ENCODE measurements around the gene KRT83. TPM values are rescaled to one million over a fixed set of nuclear protein-coding genes. Genes with fewer than 3 reads are reported as not detected.
"Not testable (repeated sequence)": the region's sequence is repeated elsewhere in the genome, so short reads cannot be mapped to it uniquely, and the experiment has no call there.

The KRT83 gene
- total RNA-seq, 1 donor from 2014 or later = not detected

DNA sequence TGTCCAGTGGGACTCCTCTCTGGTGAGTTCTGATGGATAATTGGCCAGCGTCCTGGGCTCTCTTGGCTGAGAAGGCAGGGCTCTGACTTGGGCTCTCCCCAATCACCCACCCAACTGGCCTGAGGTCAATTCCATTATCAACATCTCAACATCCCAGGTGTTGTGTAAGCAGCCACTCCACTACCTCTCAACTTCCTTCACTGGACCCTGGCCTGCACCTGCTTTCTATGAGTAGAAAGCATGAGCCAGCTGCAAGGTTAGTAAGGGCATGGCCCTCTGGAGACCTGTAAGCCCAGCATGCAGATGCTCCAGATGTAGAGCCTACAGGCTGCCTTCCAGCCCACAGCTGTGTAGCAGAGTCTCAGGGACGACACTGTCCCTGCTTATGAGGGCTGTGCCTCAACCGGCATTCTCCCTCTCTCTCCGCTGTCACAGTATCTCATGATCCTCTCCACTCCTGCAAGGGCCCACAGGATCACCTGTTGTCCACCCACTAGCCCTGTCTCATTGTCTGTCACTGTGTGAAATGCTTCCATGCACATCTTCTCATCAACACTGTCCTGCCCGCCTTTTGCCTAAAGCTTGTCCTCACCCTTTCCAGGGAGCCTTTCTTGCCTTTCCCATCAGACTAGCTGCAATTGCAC, 24.5 kb downstream of the KRT83 start:
- intact Hi-C loops (cut with DNase I) = no loop called here
- peak; percentile 53 for DNase-seq (ENCODE audit: low spot score)

DNA sequence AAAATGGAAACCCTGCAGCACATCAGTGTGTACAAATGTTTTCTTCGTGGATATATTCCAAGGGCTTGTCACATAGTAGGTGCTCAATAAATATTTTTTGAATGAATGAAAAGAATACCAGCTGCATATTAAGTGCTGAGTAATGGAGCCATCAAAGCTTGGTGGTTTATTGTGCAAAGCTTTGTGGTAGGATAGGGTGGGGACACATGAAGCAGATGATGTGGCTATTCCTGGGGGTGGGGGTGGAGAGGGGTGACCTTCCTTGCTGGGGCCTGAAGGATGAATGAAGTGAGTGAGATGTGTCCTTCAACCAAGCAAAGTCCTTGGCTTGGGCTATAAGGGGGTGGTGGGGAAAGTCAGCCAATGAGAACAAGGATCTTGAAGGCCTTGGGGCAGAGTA, 25.5 kb downstream of the KRT83 start:
- intact Hi-C loops (cut with DNase I) = no loop called here
- peak; percentile 14 for DNase-seq (ENCODE audit: low spot score)

DNA sequence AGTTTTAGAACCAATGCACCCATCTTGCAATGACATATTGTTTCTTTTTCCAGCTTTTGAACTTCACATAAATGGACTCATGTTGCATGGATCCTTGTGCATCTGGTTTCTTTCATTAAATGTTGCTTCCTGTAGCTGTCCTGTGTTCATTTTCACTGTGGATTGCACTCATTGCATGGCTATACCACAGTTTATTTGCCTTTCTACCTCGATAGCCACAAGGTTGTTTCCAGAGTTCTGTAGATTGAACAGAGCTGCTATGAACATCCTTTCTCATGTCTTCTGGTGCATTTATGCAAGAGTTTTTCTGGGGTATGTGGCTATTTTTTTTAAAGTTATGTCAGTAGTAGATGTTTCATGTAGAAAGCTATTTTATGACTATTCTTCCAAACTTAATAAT, 26.4 kb downstream of the KRT83 start:
- DNase-seq (ENCODE audit: low spot score) = no peak
- intact Hi-C loops (cut with DNase I) = no loop called here

DNA sequence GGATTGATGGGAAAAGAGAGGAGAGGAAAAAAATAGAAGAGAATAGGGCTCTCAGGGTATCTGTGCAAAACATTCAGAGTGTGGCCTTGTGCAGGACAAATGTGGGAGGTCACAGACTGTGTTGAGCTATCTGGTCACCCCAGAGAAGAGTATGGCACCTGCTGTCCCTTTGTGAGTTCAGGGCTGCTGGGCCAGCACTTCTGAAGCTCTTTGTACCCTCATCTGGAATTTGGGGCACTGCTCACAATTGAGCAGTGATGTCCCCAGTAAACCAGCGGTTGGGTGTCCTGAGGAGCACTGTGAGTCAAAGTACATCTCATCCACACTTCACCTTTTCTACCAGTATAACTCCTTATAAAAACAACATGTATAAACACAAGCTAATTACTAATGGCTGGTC, 27.3 kb downstream of the KRT83 start:
- intact Hi-C loops (cut with DNase I) = no loop called here
- peak; percentile 33 for DNase-seq (ENCODE audit: low spot score)

DNA sequence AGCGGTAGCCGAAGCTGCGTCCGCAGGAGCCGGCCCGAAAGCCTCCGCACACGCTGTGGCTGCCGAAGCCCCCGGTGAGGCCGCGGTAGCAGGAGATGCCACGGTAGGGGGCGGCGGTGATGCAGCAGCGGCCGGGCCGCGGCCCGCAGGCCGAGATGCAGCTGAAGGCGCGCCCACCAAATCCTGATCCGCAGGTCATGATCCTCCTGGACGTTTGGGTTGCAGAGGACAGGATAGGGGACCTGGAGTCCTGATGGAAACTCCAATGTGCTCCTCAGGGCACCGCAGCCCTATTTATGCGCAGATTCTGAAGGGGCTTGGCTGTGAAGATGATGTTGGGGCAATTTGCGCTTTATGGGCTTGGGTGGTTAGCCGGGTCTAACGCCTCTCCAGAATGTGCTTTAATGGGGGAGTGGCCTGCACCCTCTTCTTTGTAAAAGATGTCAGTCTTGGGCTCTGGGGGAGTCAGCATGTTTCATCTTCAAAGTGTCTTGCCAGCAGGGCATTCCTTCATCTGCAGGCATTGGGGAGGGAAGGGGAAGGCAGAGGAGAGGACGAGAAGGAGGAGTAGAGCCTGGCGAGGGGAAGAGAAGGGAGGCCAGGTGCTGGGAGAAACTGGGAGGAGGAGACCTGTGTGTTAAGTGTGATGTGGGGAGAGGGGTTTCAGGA, 29.8 kb downstream of the KRT83 start, which contains the start of gene KRT81:
Gene KRT81 (minus strand): TSS at position 268 of the 669 bp plus-strand sequence. CDS start 69 bp downstream, at position 199.
- peak; percentile 29 for DNase-seq (ENCODE audit: low spot score)
- intact Hi-C loops (cut with DNase I) = no loop called here

DNA sequence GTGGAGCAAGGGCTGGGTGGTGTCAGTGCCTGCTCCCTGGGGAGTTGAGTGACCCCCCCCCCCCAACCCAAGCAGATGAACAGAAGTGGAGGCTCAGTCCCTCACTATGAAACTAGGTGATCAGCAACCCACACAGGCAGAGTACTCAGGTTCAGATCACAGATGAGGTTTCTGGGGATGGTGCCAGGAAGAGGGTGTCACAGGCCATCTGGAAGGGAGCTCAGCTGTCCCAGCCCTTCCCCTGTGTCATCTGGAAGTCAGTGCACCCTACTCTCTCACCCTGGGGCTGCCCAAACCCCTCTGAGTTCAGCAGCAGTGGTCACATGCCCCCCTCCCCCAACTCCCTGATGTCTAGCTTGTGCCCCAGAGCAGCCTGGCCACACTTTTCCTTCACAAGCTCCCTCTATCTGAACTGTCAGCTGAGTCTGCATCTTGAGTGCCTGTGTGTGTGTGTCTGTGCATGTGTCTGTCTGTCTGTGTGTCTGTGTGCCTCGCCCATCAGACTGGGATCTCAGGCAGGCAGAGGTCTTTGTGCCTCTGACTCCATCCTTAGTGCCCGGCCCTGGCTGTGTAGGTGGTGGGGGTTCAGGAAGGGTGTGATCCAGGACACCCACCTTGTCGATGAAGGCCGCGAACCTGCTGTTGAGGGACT, 30.6 kb downstream of the KRT83 start:
- DNase-seq (ENCODE audit: low spot score); intact Hi-C loops (cut with DNase I): not testable (repeated sequence)

DNA sequence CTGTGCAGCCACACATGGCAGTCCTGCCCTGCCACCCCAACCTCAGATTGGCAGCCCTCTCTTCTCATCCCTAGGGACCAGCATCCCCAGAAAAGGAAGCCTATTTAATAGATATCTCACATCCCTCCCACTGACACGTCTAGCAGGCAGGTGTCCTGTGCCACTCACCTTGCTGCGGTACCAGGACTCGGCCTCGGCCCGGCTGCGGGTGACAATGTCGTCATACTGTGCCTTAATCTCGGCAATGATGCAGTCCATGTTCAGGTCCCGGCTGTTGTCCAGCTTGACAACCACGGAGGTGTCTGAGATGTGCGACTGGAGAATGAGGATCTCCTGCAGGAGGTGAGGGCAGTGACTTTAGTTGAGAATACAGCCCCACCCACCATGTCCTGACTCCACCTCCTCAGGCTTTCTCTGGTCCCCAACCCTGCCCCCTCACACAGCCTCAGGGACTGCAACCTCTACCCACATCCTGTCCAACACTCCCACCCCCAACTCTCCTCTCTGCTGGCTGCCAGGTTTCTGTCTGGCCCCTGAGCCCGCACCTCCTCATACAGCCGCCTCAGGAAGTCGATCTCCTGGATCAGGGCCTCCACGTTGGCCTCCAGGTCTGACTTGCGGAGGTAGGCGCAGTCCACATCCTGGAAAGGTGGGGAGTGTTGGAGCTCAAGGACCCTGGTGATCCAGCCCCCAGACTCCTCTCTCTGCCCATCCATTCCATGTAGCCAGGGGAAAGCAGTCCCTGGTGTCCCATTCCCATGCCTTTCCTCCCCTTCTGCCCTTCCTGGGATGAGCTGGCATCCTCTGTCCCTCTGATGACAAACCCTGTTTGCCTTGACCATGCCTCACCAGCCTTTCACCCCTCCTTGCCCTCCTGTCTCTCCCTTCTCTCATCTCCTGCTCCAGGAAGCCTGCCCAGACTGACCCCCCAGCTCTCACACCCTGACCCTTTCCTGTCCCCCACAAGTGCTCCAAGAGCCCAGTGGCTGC, 33.1 kb downstream of the KRT83 start:
- peak; percentile 44 for DNase-seq (ENCODE audit: low spot score)
- intact Hi-C loops (cut with DNase I) = not testable (repeated sequence)

DNA sequence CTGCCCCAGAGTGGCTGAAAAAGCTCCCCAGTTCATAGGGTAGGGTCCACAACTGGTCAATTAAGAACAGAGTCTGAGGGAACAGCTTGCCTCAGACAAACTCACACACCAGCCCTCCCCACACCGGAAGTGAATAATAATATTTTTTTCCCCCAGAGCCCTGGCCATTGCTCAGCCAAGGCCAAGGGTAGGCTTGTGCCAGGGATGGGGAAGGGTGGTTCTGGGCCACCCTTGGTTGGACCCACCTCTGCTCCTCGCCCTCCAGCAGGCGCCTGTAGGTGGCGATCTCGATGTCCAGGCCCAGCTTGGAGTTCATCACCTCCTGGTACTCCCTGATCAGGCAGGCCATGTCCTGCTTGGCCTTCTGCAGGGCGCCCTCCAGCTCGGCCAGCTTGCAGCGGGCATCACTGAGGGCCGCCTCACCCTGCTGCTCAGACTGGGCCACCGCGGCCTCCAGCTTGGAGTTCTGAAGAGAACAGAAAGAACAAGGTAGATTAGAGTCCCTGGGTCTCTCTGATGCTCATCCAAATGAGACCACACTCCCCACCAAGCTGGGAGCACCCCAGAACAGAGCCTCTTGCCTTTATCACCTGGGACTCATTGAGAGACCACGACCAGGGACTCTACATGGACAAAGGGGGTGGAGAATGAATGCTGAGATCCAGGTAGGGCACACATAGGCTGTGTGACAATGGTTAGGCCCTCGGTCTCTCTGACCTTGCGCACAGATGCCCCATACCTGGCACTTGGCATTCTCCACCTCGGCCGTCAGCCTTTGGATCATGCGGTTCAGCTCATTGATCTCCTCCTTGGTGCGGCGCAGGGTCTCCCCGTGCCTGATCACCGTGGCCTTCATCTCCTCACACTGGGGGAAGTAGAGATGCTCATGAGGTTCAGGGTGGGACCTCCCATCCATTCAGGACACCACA, 34.1 kb downstream of the KRT83 start:
- intact Hi-C loops (cut with DNase I) = not testable (repeated sequence)
- DNase-seq (ENCODE audit: low spot score) = peak; percentile 46

DNA sequence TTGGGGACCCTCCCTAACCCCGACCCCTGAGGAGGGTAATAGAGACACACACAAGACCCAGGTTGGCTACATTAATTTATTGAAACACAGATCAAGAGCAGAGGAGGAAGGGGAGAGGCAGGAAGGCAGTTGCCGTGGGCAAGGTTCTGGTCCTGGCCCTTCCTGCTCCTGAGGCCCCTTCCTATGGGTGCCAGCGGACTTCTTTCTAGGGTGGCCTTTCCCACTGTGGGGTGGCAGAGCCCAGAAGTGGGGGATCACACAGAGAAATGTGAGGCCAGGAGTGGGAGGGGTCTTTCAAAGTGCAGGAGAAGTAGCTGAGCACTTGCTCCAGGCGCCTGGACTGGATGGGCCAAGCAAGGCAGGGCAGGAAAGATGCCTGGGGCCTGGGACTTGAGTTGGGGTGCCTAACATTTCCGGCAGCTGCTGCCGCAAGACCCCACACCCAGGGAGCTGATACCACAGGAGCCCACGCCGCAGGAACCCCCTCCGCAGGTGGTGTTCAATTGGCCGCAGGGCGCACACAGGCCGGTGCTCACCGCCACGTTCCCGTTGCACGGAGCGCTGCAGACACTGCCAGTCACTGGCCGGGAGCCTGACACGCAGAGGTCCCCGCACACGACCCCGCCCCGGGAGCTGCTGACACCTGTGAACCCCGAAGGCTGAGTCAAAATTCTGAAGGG, 35.2 kb downstream of the KRT83 start:
- intact Hi-C loops (cut with DNase I) = no loop called here
- peak; percentile 69 for DNase-seq (ENCODE audit: low spot score)

DNA sequence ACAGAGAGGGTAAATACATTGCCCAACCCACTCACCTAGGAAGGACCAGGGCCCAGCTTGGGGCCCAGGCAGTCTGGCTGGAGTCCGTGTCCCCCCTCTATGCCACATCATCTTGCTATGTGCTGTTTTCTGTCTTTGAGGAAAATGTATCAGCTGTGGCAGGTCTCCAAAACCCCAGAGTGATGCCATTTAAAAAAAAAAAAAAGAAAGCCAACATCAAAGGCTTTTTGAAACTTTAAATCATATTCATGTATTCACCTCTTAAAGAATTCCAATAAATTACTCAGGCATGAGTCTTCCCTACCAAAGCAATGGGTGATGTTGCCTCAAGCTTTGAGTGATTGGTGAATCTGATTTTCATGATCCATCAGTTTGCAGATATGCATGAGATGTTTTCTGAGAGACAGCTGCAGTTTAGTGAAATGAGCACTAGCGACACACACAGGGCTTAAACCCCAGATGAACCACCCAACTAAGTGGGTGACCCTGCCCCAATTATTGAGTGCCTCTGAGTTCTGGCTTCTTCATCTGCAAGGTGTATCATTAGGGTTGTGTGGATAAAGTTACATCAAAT, 35.9 kb downstream of the KRT83 start:
- intact Hi-C loops (cut with DNase I) = no loop called here
- no peak for DNase-seq (ENCODE audit: low spot score)

DNA sequence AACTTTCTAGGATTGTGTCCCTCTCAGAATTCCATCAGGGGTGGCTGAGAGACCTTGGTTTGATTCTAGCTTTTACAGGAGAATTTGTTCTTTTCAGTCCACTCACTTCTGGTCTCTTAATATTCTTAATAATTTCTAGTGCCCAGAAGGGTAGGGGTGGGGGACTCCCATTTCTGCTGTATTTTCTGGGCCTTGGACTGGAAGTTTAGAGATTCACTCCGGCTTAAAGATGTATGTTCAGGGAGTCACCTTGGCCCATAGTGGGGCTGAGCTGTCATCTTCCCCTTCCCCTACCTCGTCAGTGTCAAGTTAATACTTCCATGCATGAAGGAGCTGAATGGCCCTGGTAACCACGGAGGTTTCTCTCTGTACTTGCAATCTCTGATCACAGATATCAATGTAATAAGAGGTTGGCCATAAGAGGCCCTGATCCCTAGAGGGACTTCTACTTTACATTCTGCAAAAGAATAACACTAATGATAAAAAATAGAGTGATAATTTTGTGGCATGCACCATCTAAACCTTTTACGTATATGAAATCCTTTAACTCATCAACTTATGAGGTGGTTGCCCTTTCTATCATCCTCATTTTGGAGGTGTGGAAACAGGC, 36.5 kb downstream of the KRT83 start:
- intact Hi-C loops (cut with DNase I) = no loop called here
- DNase-seq (ENCODE audit: low spot score) = no peak

DNA sequence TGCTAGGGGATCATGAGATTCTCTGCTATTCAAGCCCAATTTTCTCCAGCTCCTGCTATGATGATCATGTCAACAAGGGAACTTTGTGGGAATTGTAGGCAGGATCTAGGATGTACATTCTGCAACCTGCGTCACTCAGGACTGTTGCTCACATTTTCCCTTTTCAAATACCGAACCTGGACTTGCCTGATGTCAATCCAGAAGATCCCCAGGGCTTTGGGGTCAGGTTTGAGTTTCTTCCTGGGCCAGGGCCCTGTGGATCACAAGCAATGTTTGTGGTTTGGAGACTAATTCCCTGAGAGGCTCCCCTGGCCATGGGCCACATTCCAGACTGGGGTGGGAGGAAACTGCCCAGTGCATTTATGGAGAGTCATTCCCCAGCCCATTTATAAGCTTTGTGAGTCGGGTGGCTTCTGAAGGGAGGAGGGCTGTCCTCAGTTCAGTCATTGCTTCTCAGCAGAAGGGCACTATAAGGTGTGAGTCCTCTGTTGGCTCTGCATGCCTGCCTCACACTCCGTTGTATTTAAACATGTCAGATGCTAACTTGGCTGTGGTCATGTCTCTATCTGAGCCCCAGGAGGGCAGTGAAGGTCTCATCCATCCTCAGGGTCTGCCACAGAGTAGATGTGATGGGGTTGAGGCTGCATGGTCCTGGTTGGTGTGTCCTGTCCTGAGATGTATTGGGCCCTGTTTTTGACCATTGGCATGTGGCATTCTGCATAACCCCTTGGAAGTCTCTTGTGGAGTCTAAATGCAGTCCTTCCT, 40.2 kb downstream of the KRT83 start:
- intact Hi-C loops (cut with DNase I) = no loop called here

DNA sequence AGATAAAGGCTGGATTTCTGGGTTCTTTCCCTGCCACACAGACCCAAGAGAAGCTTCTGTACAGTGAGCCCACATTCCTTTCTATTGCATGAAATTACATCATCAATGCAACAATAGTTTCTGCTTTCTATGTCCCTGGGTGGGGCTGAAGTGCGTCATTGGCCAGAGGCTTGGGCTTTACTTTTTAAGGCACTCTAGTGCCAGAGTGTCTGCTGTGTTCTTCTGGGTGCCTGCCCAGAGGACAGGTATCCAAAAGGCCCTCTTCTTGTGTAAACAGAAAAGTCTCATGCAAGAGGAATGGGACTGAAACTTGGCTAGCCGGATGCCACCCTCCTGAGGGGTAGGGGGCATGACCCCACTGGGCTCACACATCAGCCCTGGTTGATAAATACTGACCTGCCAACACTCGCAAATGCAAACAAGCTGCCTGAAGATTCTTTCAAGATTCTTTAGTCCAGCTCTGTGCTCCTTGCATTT, 40.8 kb downstream of the KRT83 start:
- DNase-seq (ENCODE audit: low spot score) = peak; percentile 46
- intact Hi-C loops (cut with DNase I) = no loop called here

More for the DNA sequence above, 40.2 kb downstream of the KRT83 start:
- peak; percentile 73 for DNase-seq (ENCODE audit: low spot score)

DNA sequence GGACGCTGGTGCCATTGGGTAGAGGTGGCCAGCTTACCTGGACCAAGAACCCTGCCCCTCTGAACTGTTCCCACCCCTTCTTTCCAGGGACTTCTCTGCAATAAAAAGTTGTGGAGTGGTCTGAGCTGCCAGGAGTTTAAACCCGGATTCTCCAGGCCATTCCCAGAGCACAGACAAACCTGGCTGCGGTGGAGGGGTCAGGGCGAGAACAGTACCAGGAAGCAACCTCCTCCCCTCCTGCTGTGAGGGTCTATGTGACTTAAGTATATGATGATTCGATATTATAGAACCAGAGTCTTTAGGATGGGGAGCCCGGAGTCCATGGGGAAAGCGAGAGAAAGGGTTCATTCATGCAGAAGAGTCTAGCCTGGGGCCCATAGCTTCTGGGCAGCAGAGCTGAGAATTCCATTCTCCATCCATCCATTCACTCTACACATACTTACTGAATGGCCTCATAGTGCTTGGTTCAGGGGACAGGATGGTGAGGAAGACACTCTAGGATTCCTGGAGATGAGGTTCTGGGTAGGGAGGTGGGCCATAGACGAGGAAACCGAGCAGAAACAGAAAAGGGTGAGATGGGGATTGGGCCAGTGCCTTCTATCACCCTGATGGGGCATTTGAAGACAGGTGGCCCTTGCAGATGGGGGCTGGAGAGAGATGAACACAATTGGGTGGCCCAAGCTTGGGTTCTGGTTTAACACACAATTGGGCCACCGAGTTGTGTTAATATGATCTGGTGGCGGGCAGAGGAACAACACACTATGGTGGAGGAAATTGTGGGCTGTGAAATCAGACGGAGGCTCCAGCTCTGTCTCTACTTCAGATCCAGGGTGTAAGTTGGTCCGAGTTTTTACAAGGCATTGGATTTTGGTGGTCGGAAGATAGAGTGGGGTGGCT, 41.5 kb downstream of the KRT83 start:
- intact Hi-C loops (cut with DNase I) = loop anchor here (5.0 kb wide), 1 partner anchor 62 kb away; no protein-coding TSS in a partner anchor

More for the DNA sequence above, 41.5 kb downstream of the KRT83 start:
- peak; percentile 27 for DNase-seq (ENCODE audit: low spot score)
